ENCODE data around the gene CARD10. TPM values are rescaled to one million over a fixed set of nuclear protein-coding genes. Genes with fewer than 3 reads are reported as not detected.

The CARD10 gene
- total RNA-seq, 4 donors from 2014 or later, result 6.0 to 15.3 (median 8.8) TPM

GRCh38 chr22:37445501-37445900, 73.7 kb downstream of the CARD10 start:
- no peak overlapping the region for H3K27ac ChIP-seq (replicated peaks in 1 of 4)
- WGBS, result 84% methylated on average over 9 of the region's 9 CpGs
- H3K9me3 ChIP-seq, result peaks cover 0 to 12% (median 8%) of the 10 kb centered on the region in 4 donors
- no peak for DNase-seq (ENCODE audit: extremely low spot score)
- H3K4me1 ChIP-seq, result no peaks in the 10 kb centered on the region
- TF ChIP-seq EP300 (IDR thresholded peaks at IDR 0.05) (no peak), POLR2AphosphoS5 (IDR thresholded peaks at IDR 0.05) (no peak), CTCF (IDR thresholded peaks at IDR 0.05) (no peak), POLR2A (IDR thresholded peaks at IDR 0.05; ENCODE audit: low read depth) (no peak)
- H3K27me3 ChIP-seq, result peaks cover 0 to 86% (median 3%) of the 10 kb centered on the region in 4 donors
- H3K36me3 ChIP-seq, result no peaks in the 10 kb centered on the region
- no peak overlapping the region for H3K4me3 ChIP-seq
- intact Hi-C loops (cut with DNase I), result no loop called here

GRCh38 chr22:37443977-37444376, 75.2 kb downstream of the CARD10 start:
- H3K27ac ChIP-seq (replicated peaks in 1 of 4), result no peak overlapping the region
- H3K27me3 ChIP-seq, result peaks cover 0 to 86% (median 2%) of the 10 kb centered on the region in 4 donors
- H3K4me1 ChIP-seq, result no peaks in the 10 kb centered on the region
- no peaks in the 10 kb centered on the region for H3K36me3 ChIP-seq
- no peak overlapping the region for H3K4me3 ChIP-seq
- 76% methylated on average over 7 of the region's 7 CpGs for WGBS
- intact Hi-C loops (cut with DNase I), result no loop called here
- no peak for DNase-seq (ENCODE audit: extremely low spot score)
- peaks cover 0 to 17% (median 7%) of the 10 kb centered on the region in 4 donors for H3K9me3 ChIP-seq
- TF ChIP-seq POLR2AphosphoS5 (IDR thresholded peaks at IDR 0.05), result no peak
- TF ChIP-seq CTCF (IDR thresholded peaks at IDR 0.05), result no peak
- TF ChIP-seq POLR2A (IDR thresholded peaks at IDR 0.05; ENCODE audit: low read depth), result no peak
- no peak for TF ChIP-seq EP300 (IDR thresholded peaks at IDR 0.05)

GRCh38 chr22:37443086-37443485, 76.1 kb downstream of the CARD10 start:
- intact Hi-C loops (cut with DNase I), result no loop called here
- peaks cover 0 to 17% (median 7%) of the 10 kb centered on the region in 4 donors for H3K9me3 ChIP-seq
- DNase-seq (ENCODE audit: extremely low spot score), result no peak
- H3K4me3 ChIP-seq, result no peak overlapping the region
- no peaks in the 10 kb centered on the region for H3K36me3 ChIP-seq
- TF ChIP-seq POLR2AphosphoS5 (IDR thresholded peaks at IDR 0.05), result no peak
- TF ChIP-seq POLR2A (IDR thresholded peaks at IDR 0.05; ENCODE audit: low read depth), result no peak
- TF ChIP-seq EP300 (IDR thresholded peaks at IDR 0.05), result no peak
- no peak for TF ChIP-seq CTCF (IDR thresholded peaks at IDR 0.05)
- H3K4me1 ChIP-seq, result no peaks in the 10 kb centered on the region
- no peak overlapping the region for H3K27ac ChIP-seq (replicated peaks in 1 of 4)
- H3K27me3 ChIP-seq, result peaks cover 0 to 85% (median 0%) of the 10 kb centered on the region in 4 donors
- WGBS, result 84% methylated on average over 6 of the region's 7 CpGs

- no peak for DNase-seq (ENCODE audit: extremely low spot score)
- Histone ChIP-seq H3K36me3 (no peaks in the 10 kb centered on the region), H3K4me3 (no peak overlapping the region), H3K27me3 (peaks cover 0 to 85% (median 0%) of the 10 kb centered on the region in 4 donors), H3K9me3 (peaks cover 0 to 17% (median 7%) of the 10 kb centered on the region in 4 donors), H3K27ac (replicated peaks in 1 of 4) (no peak overlapping the region), H3K4me1 (no peaks in the 10 kb centered on the region)
- WGBS, result 67% methylated on average over 2 of the region's 2 CpGs
- intact Hi-C loops (cut with DNase I), result no loop called here
- TF ChIP-seq POLR2A (IDR thresholded peaks at IDR 0.05; ENCODE audit: low read depth) (no peak), EP300 (IDR thresholded peaks at IDR 0.05) (no peak), POLR2AphosphoS5 (IDR thresholded peaks at IDR 0.05) (no peak), CTCF (IDR thresholded peaks at IDR 0.05) (no peak)
Observed at GRCh38 chr22:37442537-37442936, 76.7 kb downstream of the CARD10 start.

GRCh38 chr22:37442135-37442534, 77.1 kb downstream of the CARD10 start:
- no peak for TF ChIP-seq EP300 (IDR thresholded peaks at IDR 0.05)
- no peak for TF ChIP-seq CTCF (IDR thresholded peaks at IDR 0.05)
- no peak for TF ChIP-seq POLR2A (IDR thresholded peaks at IDR 0.05; ENCODE audit: low read depth)
- TF ChIP-seq POLR2AphosphoS5 (IDR thresholded peaks at IDR 0.05), result no peak
- H3K36me3 ChIP-seq, result no peaks in the 10 kb centered on the region
- H3K4me1 ChIP-seq, result no peaks in the 10 kb centered on the region
- 73% methylated on average over 8 of the region's 8 CpGs for whole genome bisulfite sequencing
- no peak for DNase-seq (ENCODE audit: extremely low spot score)
- H3K9me3 ChIP-seq, result peaks cover 0 to 17% (median 7%) of the 10 kb centered on the region in 4 donors
- H3K27ac ChIP-seq (replicated peaks in 1 of 4), result no peak overlapping the region
- peaks cover 0 to 85% (median 0%) of the 10 kb centered on the region in 4 donors for H3K27me3 ChIP-seq
- intact Hi-C loops (cut with DNase I), result no loop called here
- no peak overlapping the region for H3K4me3 ChIP-seq

Data from esophagus muscularis mucosa (tissue), 4 donors.